Brain pericyte (primary cell): Measurements from ENCODE around the gene BIN2.

Experiments used
- DNase-seq: peaks from one replicate; pipeline ENCODE4 v3.0.0-alpha.2; 2012; ENCODE audit warnings: low read depth, low spot score

Gene BIN2

DNA sequence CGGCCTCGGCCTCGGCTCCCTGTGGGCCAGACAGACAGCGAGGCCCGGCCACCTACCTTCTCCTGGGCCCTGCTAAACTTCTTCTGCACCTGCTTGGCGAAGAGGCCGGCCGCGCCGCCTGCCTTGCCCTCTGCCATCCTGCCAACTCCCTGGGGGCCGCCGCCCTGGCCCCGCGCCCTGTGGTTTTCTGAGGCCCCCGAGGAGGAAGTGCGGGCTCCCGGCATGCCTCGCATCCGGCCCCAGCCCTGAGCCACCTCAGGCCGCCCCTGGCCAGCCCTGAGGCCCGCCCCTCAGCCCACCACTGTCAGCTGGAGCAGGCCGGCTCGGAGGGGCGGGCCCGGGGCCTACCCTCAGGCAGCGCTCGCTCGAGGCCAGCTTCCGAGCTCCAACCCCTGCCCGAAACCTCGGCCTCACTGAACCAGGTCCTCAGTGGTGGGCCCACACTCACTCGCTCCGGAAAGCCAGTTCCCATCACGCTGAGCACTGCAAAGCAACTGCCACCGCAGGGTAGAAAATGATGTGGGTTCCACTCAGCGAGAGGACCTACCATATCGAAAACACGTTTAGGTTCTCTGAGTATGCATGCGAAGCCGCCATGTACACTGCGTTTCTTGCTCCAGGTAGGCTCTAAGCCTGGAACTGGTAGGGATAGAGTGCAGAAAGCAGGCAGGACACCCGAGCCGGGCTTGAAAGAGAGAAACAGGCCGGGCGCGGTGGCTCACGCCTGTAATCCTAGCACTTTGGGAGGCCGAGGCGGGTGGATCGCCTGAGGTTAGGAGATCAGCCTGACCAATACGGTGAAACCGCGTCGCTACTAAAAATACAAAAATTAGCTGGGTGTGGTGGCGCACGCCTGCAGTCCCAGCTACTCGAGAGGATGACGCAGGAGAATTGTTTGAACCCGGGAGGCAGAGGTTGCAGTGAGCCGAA is at the start of gene BIN2:
BIN2 (minus strand) TSS at position 209 of the 930 bp plus-strand sequence; CDS start at position 137, 72 bp downstream.
- no peak for DNase-seq

GRCh38 chr12:51373187-51373586 is 49.2 kb upstream of the BIN2 start:
- no peak for DNase-seq

DNA sequence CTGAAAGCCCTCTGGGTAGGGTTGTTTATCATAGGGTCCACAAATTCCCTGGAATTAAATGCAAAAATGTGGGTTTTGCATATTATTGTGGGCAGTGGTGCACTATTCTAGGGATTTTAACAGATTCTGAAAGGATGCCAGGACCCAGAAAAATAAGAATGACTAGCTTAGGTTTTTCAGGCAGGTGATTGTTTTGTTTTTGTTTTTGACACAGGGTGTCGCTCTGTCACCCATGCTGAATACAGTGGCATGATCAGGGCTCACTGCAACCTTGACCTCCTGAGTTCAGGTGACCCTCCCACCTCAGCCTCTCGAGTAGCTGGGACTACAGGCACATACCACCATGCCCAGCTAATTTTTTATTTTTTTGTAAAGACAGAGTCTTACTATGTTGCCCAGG is 48.0 kb upstream of the BIN2 start:
- no peak for DNase-seq

GRCh38 chr12:51371295-51371953 is 47.5 kb upstream of the BIN2 start:
- peak; percentile 71 for DNase-seq

DNA sequence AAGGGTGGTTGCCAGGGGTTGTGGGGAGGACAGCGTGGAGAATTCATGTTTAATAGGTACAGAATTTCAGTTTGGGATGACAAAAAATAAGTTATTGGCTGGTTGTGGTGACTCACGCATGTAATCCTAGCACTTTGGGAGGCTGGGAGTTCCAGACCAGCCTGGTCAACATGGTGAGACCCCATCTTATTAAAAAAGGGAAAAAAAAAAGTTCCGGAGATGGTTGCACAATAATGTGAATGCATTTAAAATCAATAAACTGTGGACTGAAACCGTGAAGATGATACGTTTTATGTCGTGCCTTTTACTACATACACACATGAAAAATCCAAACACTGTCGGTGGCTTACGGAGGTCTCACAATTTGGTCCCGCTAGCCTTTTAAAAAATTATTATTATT is 46.7 kb upstream of the BIN2 start:
- no peak for DNase-seq

DNA sequence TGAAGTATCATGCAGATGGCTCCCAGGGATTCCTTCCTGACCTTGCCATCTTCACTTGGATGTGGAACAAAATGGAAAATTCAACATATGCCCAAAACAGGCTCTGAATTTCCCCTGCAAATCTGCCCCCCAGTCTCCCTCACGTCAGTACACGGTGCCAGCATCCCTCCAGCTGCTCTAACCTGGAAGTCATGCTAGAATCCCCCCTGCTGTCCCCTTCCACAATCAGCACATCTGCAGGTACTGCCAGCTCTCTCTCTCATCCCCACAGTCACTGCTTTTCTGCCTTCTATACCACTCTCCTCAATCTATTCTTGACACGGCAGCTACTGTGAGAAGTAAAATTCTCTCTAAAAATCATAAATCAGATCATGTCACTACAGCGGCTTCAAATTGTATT is 45.6 kb upstream of the BIN2 start:
- no peak for DNase-seq

DNA sequence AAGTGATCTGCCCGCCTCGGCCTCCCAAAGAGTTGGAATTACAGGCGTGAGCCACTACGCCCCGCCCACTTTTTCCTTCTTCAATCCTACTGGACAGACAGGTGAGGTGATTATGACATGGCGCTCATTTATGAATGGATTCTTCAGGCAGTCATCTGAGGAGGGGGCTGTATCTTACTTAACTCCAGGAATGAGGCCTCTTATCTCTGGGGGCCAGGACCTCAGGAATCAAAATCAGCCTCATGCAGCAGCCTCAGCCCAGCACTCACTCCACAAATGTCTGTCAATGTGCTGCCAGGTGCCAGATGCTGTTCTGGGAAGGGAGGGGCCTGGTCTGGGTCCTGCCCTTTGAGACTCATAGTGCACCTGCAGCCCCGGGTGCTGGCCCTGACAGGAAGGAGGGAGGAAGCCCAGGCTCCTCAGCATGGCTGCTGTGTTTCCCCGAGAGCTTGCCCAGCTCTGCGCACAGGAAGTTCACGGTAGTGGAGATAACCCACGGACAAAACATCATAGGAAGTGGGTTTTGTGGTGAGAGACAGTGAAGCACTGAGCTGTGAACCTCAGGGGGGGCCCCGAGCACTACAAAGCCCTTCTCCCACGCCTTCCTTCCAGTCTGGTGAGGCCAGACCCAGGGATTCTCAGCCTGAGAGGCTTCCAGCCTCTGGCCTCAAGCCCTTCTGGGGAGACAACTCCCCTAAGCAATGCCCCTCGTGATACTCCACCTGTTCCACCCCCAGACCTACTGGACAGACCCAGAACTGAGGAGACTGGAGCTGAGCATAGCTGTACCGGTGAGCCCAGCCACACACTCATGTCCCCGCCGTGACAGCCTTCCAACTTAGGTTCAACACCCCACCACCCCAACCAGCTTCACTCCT is 44.9 kb upstream of the BIN2 start:
- DNase-seq: no peak

DNA sequence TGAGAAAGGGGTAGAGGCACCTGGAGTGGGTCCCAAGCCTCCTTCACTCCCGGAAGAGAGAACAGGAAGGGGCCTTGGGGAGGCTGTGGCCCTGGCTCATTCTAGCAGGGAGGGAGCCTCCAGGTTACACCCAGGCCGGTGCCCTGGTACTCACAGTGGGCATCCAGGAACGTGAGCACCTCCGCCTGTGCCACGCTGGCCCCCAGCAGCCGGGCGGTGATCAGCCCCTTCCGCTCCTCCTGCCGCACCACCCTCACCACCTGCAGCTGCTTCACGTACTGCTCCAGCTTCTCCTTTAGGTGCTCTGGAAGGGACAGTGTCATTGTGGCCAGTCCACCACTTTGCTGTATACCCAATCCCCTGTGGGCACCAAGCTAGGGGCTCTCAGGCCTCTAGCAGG is 41.3 kb upstream of the BIN2 start:
- no peak for DNase-seq

- no peak for DNase-seq
Observed at GRCh38 chr12:51364001-51364400, 40.0 kb upstream of the BIN2 start.

DNA sequence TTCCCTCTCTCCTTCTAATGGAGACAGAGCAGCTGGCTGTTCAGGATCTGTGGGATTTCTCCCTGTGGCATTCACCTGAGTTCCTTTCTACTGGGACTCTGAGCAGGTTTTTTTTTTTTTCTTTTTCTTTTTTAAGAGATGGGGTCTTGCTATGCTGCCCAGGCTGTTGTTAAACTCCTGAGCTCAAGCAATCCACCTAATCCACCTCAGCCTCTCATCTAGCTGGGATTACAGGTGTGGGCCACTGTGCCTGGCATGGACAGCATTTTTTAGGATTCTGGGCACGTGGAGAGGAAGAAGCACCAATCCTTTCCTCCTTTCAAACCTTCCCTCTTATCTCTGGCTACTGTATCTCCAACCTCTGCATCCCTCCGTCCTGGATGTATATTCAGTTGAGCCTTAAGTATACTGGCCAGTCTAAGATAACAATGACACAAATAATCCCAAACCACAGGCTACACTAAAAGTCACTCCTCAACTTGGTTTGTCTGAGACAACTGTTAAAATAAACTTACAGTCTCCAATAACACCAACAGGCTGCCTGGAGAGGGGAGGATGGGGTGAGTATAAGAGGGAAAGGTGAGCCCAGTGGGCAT is 38.9 kb upstream of the BIN2 start:
- no peak for DNase-seq

GRCh38 chr12:51362307-51362706 is 38.3 kb upstream of the BIN2 start:
- DNase-seq: no peak

DNA sequence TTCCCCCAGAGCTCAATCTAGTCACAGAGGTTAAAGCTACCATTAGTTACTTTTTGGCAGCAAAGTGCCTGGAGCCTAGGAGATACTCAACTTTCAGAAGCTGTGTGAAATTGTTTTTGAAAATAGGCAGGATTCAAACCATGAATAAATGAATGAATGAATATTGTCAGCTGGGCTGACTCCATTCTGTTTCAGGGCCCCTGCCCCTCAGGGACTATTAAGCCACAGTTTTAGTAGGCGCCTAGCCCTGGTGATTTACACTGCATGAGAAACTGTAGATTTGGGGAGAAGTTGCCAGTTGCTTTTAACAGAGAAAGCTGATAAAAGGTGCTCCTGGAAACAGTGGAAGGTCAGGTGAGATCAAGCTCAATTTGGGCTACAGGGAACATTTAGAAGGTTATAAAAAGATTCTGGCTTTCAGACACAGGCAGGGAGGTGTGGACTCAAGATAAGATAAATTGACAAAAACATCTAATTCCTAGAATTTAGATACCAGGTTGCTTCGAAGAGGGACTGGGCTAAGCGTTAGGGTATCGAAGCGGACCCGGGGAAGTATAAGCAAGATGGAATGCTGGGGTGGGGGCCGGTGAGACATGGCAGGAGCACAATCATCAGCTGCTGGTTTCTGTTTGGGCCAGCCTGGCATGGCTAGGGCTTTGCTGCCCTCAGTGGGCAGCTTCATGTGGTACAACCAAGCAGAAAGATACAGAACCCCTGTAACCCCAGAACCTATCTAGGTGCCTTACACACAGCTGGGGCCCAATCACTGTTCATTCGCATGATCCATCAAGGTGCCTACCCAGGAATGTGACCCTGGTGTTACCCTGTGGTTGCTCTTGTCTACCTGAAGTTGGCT is 37.4 kb upstream of the BIN2 start:
- DNase-seq: no peak

DNA sequence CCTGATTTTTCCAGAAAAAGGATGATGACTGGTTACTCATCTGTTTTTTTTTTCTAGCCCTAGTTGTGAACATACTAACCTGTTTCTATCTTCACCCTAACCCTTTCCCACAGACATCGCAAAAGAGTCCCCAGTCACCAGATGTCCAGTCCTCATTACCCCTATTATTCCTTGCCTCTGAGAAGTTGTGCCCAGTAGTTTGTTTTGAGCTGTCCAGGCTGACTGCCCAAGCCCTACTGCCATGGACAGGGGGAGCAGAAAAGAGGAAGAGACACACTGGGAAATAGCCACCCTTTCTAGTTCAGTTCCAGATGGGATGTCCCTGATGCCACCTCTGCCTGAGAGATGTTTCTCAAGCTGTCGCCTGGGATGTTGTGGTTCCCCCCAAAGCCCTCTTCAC is 36.3 kb upstream of the BIN2 start:
- DNase-seq: no peak

- DNase-seq: no peak
Observed at GRCh38 chr12:51359851-51360250, 35.9 kb upstream of the BIN2 start.

DNA sequence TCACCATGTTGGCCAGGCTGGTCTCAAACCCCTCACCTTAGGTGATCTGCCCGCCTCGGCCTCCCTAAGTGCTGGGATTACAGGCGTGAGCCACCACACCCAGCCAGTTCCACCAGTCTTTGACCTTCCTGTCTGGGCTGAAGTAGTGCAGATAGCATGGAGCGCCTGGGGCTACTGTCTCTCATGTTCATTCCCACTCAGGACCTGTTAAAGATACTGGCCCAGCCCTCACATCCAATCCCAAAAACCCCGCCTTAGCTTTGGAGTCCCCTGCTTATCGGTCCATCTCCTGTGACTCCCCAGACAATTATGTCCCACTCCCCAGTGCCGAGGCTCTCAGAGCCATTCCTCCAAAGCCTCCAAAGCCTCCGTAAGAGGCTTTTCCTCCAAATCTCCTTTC is 34.5 kb upstream of the BIN2 start:
- no peak for DNase-seq

GRCh38 chr12:51357374-51358047 is 33.5 kb upstream of the BIN2 start:
- no peak for DNase-seq

- DNase-seq: peak; percentile 37
Observed at GRCh38 chr12:51351913-51352532, 28.0 kb upstream of the BIN2 start.

- no peak for DNase-seq
Observed at GRCh38 chr12:51349026-51349425, 25.1 kb upstream of the BIN2 start.

- no peak for DNase-seq
Observed at GRCh38 chr12:51348116-51348515, 24.1 kb upstream of the BIN2 start.

- DNase-seq: no peak
Observed at GRCh38 chr12:51346581-51346980, 22.6 kb upstream of the BIN2 start, which contains the start of gene CELA1. CELA1 (minus strand) TSS chr12:51346679; CDS start chr12:51346638, 41 bp downstream.
